GM12864 (cell line): ENCODE measurements around the gene MAPT.
"Not testable (repeated sequence)": the region's sequence is repeated elsewhere in the genome, so short reads cannot be mapped to it uniquely, and the experiment has no call there.

ENCODE experiments used
- DNase-seq: peaks from one replicate; pipeline ENCODE4 v3.0.0-alpha.2; 2011; ENCODE audit warnings: low read depth
- H3K4me3 ChIP-seq: 2 replicates; pipeline ENCODE4 v1.5.1; 2011; ENCODE audit warnings: mild to moderate bottlenecking, low read depth, low read length, control low read depth
- TF ChIP-seq, protein P1 (sequence below): IDR thresholded peaks from 2 replicates; pipeline ENCODE4 v1.5.1; 2011; ENCODE audit warnings: low read depth, mild to moderate bottlenecking, moderate library complexity, low read length, control low read depth, inconsistent platforms; ENCODE audit errors: missing control alignments

MAPT gene

GRCh38 chr17:45934044-45934979, 40.0 kb downstream of the MAPT start:
- no peak overlapping the region for H3K4me3 ChIP-seq
- DNase-seq = no peak
- TF ChIP-seq, protein P1, sequence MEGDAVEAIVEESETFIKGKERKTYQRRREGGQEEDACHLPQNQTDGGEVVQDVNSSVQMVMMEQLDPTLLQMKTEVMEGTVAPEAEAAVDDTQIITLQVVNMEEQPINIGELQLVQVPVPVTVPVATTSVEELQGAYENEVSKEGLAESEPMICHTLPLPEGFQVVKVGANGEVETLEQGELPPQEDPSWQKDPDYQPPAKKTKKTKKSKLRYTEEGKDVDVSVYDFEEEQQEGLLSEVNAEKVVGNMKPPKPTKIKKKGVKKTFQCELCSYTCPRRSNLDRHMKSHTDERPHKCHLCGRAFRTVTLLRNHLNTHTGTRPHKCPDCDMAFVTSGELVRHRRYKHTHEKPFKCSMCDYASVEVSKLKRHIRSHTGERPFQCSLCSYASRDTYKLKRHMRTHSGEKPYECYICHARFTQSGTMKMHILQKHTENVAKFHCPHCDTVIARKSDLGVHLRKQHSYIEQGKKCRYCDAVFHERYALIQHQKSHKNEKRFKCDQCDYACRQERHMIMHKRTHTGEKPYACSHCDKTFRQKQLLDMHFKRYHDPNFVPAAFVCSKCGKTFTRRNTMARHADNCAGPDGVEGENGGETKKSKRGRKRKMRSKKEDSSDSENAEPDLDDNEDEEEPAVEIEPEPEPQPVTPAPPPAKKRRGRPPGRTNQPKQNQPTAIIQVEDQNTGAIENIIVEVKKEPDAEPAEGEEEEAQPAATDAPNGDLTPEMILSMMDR = no peak

- DNase-seq = no peak
- TF ChIP-seq, protein P1 = no peak
- H3K4me3 ChIP-seq = no peak overlapping the region
These were observed 40.9 kb downstream of the MAPT start for GRCh38 chr17:45935197-45935709.

DNA sequence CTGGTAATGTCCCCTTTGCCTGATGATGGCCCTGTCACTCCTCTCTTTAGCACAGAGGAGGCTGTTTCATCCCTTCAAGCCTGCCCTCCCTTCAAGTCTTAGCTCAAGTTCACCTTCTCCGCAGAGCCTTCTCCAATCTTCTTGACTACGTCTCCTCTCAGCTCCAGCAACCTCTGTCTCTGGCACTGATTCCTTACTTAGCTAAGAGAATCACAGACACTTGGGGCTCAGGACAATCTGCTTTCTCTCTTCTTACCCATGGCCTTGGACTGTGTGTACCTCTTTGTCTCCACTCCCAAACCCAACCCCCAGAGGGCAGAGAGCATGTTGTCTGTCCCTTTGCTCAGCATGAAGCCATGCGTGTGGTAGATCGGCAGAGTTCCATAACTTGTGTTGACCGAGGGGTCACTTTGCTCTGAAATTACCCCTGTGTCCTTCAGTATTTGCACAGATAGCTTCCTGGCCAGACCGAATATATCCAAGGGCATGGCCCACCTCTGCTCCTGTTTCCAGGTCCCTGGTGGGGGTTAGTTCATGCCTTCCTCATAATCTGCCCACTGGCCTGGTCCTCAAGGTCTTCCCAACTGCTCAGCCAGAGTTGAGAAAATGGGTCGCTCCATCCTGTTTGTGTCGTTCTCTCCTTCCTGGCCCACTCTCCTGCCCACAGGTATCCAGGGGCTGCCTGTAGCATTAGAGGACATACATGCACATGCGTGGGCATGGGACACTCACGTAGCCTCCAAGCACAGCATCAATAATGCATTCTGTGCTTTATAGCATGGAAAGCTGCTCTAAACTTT, 41.6 kb downstream of the MAPT start:
- DNase-seq = no peak
- TF ChIP-seq, protein P1 = no peak
- H3K4me3 ChIP-seq = no peak overlapping the region

DNA sequence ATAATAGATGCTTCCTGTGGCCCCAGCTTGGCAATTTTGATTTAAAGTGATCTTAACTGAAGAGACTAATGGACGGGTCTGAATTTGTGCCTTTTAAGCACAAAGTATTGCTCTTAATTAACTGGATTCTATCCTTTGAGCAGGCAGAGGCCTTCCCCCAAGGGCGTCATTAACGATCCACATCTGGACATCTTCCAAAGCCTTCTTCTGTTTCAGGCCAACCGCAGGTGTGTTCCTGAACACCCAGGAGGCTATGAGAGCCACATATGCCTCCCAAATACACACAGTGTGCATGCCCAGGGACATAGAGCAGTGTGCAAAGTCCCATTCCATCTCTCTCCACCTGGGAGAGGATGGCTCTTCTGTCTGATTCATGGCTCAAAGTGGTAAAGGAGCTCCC, 42.3 kb downstream of the MAPT start:
- TF ChIP-seq, protein P1 = no peak
- H3K4me3 ChIP-seq = no peak overlapping the region
- DNase-seq = no peak

- H3K4me3 ChIP-seq, DNase-seq: not testable (repeated sequence)
These were observed 42.8 kb downstream of the MAPT start for GRCh38 chr17:45937186-45937585.

DNA sequence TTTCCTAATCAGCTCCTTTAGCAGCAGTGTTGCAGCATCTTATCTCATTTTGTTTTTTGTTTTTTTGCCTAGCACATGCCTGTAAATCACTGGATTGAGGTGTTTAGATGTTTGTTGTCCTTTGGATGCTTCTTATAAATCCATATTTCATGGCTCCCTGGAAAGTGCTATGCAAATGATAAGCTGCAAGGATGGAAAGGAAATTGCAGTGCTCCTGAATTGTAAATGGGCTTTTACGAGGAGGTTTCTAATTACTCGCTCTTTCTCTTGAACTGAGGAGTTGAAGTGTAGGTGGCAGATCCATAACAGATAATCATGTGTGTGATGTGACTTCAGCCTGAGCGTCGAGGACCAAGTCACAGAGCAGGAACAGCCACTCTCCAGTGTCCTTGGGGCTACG, 45.0 kb downstream of the MAPT start:
- TF ChIP-seq, protein P1 = no peak
- no peak for DNase-seq
- no peak overlapping the region for H3K4me3 ChIP-seq

DNA sequence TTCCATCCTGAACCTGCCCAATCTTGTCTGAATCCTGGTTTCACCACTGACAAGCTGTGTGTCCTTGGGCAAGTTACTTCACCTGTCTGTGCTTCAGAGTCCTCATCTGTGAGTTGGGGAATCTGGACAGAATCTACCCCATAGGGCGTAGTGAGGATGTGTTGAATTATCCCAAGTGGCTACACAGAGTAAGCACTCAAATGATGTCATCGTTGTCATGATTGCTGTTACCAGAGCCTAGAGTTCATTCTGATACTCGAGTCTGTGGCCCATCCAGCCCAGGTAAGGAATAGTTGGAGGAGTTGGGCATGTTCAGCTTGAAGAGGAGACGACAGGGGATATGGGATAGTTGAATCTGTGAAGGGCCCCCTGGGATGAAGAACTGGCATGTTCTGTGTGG, 45.9 kb downstream of the MAPT start:
- H3K4me3 ChIP-seq = no peak overlapping the region
- TF ChIP-seq, protein P1 = no peak
- DNase-seq = no peak
